GM21515 (cell line): ENCODE results near the gene PFKL.

Experiments used
- ATAC-seq: cut with Tn5 transposase; IDR thresholded peaks from one replicate; pipeline ENCODE4 v1.9.1; 2021; ENCODE audit not compliant: unreplicated experiment

PFKL gene

DNA sequence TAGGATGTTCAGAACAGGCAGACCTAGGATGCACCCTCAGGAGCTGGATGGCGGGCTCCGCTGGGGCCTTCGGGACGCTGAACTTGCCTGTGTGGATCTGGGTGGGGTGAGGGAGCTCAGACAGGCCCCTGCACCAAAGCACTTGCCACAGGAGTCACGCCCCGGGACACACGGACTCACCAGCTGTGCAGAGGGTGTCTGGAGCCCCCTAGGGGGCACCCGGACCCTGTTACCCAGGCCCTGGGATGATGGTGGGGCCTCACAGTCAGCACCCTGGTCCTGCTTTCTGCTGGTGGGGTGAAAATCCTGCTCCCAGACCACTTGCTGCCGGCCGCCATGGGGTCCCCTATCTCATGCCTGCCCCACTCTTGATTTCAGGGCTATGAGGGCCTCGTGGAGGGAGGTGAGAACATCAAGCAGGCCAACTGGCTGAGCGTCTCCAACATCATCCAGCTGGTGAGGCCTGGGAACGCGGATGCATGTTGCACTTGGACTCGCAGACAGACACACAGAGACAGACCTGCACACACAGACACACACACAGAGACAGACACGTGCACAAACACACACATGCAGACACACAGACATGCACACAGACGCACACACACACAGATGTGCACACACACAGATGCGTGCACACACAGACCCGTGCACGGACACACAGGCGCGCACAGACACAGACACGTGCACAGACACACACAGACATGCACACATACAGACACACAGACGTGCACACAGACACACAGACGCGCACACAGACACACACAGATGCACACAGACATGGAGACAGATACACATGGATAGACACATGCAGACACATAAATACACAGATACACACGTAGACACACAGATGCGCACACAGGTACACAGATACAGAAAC lies 11.0 kb downstream of the PFKL start:
- ATAC-seq = no peak

DNA sequence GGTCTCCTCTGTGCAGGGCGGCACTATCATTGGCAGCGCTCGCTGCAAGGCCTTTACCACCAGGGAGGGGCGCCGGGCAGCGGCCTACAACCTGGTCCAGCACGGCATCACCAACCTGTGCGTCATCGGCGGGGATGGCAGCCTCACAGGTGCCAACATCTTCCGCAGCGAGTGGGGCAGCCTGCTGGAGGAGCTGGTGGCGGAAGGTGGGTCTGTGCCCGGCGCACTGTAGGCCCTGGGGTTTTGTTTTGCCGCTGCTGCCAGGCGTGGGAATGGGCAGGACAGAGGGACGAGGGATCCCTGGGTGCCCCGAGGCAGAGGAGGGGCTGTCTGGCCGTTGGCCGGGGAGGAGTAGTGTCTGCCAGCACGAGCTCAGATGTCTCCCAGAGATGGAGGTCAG lies 12.2 kb downstream of the PFKL start:
- no peak for ATAC-seq

DNA sequence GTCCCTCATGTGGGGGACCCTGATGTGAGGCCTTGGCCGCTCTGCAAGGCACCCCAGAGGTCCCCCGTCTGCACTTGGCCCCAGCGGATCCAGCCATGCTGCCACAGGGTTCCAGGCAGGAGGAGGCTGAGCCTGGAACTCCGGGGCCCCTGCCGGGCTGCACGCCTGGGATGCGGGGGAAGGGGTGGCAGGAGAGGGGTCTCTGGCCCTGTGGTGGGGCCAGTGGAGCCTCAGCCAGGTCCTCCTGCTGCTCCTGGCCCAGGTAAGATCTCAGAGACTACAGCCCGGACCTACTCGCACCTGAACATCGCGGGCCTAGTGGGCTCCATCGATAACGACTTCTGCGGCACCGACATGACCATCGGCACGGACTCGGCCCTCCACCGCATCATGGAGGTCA lies 12.9 kb downstream of the PFKL start:
- ATAC-seq = no peak

DNA sequence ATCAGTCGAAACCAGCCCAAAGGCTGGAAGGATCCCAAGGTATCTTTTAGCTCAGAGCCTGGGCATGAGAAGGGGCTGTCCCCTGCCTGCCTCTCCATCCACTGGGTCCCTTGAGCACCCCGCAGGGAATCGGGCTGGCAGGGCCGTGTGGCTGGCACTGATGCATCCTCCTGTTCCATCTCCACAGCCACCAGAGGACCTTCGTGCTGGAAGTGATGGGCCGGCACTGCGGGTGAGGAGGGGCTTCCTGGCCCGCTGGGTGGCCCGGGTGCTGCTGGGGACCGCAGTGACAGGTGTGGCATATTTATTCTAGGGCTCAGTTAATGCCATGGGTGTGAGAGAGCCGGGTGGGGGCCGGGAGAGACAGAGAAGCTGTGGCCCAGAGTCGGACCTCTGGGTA lies 13.6 kb downstream of the PFKL start:
- ATAC-seq = no peak

DNA sequence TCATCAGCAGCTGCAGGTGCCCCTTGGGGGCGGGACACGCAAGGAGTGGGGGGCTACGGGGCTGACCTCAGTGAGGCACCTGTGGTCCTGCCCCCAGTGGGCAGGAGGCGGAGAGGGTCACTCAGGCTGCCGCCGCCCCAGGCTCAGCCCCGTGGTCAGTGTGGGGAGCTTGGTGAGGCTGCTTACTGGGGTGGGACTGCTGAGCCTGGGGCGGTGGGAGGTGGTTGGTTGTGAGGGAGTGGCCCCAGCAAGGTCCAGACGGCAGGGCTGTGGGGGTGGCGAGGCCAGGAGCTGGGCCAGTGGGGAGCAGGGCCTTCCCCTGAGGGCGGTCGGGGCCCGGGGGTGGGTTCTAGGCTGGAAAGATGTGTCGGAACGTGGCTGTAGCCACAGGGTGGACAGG lies 14.3 kb downstream of the PFKL start:
- ATAC-seq = no peak

DNA sequence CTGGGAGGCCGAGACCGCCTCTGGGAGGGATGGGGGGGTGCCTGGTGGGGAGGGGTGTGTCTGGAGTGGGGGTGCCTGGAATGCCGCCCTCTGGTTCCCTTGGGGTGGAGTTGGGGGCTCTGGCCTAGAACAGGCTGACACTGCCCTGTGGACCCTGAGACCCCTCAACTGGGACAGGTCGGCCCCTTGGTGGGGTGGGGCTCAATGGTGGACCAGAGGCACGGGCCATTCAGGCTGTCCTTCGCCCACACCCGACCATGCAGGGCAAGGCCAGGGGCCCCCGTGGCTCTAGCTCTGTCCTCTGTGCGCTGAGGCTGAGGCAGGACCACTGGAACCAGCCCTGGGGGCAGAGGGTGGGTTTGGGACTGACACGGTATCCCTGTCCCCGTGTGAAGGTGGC lies 14.7 kb downstream of the PFKL start:
- no peak for ATAC-seq

DNA sequence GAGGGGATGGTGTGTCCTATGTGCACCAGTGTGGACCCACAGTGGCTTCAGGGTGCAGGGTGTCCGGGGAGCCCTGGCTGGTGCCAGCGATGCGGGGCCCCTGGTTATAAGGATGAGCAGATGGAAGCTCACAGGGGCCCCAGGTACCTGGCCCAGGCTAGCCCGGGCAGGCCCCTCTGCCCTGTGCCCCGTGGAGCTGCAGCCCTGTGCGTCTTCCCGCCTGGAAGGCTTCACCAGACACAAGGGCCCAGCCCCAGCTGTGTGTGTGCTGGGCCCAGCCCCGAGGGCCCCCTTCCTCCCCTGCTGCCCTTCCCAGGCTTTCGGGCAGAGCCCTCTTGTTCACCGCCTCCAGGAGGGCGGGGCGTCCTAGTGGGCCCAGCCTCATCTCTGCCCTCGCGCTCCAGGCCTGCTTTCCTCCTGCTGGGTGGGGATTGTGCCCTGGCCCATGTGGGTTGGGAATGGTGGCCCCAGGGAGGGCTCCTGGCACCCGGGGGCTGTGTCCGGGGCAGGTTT lies 15.9 kb downstream of the PFKL start:
- no peak for ATAC-seq

DNA sequence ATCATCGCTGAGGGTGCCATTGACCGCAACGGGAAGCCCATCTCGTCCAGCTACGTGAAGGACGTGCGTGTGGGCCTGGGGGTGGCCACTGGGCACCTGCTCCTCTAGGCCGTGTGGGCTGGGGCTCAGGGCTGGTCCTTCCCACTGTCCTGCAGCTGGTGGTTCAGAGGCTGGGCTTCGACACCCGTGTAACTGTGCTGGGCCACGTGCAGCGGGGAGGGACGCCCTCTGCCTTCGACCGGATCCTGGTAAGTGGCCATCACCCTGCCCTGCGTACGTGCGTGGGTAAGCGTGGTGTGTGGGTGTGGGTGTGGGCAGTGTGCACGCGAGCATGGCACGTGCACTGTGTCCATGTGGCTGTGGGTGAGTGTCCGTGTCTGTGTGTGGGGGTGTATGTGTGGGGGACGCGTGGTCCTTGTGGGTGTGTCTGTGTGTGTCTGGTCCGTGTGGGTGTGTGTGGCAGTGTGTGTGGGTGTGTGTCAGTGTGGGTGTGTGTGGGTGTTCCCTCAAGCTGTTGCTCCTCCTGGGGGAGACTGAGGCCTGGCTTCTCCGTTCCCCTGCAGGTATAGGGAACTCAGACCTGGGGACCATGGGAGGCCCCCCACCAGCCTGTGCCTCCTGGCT lies 16.5 kb downstream of the PFKL start:
- ATAC-seq = no peak

DNA sequence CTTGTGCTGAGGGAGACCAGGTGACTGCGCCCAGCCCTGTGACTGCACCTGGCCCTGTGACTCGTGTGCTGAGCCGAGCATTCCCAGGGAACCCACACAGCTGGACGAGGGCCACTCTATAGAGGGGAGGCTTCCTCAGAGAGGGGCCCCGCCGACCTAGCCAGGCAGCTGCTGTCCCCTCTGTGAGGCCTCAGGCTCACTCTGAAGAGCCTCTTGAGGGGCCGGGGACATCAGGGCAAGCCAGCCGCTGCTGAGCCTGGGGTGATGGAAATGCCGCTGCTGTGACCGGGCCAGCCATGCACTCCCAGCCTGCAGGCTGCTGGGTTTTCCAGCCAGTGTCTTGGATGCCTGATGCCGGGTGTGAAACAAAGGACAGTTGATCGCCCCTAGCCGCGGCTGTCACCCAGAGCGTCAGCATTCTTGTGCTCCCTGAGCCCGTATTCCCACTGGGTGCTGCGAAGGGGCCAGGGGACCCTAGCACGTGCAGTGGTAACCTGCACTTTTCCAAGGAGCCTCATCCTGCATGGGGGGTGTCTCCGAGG lies 17.5 kb downstream of the PFKL start:
- ATAC-seq = no peak

DNA sequence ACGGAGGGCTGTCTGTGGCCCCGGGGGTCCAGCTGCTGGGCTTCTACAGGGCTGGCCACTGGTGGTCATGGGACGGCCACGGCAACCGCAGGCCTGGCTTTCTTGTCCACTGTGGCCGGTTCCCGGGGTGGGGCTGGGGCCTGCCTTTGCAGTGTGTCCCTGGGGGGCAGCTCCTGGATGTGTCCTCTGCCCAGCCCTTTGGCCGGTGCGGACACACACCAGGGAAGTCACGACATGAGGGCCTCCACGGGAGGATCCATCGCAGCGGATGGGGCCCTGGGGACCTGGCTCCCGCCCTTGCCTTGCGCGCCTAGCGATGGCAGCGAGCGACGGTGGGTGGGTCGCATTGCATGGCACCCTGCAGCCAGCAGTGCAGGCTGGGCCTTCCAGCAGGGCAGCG lies 18.0 kb downstream of the PFKL start:
- ATAC-seq = no peak

DNA sequence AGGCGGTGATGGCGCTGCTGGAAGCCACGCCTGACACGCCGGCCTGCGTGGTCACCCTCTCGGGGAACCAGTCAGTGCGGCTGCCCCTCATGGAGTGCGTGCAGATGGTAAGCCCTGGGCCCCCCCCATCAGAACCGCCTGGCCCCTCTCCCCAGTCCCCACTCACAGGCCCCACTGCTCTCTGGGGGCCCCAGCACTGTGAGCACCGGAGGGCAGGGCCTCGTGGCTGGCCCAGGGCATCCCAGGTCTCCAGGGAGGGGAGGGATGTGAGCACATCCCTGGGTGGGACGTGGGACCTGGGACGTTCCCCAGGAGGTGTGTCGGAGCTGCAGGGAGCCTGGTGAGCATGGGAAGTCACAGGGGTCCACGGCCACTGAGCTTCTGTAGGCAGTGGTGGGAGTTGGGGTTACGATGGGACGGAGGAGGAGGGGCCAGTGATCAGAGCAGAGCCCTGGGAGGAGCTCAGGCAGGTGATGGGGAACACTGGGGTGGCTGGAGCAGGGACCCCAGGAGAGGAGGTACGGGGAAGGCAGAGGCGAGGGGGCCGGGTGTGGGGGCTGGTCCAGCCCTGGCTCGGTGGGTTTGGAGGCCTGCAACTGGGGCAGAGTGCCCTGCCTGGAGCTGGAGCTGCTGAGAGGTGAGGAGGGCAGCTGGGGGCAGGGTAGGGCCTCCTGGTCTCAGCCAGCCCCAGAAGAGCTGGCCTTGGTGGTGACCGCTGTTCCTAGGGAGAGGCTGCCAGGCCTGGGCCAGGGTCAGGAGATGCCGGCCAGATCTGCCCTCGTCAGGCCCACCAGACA lies 18.8 kb downstream of the PFKL start:
- no peak for ATAC-seq

DNA sequence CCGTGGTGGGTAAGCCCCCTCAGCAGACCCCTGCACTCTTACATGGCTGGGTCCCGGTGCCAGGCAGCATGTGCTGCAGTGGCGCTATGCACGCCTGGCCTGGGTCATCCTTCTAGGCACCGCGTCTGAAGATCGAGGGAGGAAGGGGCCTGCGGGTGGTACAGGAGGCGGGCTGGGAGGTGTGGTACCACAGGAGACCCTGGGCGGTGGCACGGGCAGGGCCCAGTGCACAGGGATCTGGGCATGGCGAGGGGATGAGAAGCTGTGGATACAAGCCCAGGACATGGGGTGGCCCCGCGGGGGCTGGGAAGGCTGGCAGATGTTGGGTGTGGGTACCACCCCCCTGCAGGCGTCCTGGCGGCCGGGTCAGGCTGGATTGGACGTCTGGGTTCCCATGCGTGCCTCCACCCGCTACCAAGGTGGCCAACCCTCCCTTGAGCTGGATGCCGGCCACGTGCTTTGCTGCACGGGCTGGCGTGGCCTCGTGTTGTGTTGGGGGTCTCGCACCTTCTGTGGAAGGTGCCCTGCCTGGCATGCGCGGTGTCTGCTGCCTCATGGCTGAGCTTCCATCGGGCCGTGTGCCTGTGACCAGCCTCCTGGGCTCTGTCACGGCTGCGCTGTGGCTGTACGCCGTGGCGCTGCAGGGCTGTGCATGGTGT lies 19.7 kb downstream of the PFKL start:
- ATAC-seq = no peak

DNA sequence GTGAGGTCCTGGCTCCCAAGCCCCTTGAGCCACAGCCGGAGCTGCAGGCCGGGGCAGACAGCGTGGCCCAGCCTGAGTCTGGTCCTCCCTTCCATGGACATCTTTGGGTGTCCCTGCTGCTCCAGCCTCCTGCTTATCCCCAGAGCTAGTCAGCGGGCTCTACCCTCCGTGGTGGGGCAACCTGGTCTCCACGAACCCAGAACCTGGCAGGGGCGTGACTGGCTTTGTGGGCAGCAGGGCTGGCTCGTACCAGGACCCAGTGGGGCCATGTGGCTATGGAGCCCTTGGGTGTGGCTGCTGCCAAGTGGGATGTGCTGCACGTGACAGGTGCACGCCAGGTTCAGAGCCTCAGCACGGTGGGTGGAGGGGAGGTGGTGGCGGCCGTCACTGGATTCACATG lies 21.0 kb downstream of the PFKL start:
- ATAC-seq = no peak

DNA sequence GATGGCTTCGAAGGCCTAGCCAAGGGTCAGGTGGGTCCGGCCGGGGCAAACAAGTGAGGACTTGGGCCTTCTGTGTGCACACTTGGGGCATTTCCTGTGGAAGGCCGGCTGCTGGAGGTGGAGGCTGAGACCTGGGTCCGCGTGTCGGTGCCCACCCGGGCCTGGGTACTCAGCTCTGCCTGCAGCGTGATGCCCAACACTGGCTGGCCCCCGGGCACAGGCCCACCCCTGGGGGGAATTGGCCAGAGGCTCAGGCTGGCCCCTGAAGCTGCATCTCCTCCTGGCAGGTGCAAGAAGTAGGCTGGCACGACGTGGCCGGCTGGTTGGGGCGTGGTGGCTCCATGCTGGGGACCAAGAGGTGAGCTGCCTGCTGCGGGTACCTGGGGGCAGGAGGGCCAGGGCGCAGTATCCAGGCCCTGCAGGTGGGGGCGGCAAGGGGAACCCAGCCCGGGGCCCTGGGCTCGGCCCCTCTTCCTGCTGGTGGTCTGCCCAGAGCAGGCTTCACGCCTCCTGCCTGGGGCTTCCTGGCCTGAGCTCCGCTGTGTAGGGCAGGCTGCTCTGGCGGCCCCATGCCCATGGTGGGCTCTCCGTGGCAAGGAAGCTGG lies 22.1 kb downstream of the PFKL start:
- no peak for ATAC-seq

DNA sequence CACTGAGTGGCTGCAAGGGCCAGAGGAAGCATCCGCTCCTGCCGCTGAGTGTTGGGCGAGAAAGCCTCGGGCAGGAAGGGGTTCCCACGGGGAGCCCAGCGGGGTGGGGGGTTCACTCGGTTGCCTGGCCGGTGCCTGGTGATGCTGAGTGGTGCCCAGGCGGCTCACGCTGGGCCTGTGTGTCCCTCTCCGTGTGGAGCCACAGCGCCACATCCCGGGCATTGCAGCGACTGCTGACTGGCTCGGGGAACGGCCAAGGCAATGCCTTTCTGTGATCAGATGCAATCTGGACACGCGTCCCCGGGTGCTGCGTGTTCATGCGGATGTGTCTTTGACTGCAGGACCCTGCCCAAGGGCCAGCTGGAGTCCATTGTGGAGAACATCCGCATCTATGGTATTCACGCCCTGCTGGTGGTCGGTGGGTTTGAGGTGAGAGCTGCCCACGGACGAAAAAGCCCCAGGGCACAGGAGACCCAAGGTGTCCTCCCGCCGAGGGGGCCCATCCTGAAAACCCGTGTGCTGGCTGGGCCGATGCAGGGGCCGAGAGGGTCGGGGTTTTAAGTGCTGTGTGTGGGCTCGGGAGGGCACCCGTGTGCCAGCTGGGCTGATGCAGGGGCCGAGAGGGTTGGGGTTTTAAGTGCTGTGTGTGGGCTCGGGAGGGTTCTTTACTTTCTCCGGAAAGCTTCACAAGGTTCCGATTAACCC lies 22.9 kb downstream of the PFKL start:
- no peak for ATAC-seq

DNA sequence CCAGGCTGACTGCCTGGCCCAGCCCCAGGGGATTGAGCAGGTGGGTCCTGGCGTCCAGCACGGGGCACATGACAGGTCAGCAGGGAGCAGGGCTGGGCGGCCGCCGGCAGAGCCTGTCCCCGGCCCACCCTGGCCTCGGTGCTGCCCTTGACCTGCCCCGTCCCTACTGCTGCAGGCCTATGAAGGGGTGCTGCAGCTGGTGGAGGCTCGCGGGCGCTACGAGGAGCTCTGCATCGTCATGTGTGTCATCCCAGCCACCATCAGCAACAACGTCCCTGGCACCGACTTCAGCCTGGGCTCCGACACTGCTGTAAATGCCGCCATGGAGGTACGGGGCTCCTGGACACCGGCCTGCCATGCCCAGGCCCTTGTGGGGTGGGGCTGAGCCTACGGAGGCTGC lies 23.7 kb downstream of the PFKL start:
- no peak for ATAC-seq

DNA sequence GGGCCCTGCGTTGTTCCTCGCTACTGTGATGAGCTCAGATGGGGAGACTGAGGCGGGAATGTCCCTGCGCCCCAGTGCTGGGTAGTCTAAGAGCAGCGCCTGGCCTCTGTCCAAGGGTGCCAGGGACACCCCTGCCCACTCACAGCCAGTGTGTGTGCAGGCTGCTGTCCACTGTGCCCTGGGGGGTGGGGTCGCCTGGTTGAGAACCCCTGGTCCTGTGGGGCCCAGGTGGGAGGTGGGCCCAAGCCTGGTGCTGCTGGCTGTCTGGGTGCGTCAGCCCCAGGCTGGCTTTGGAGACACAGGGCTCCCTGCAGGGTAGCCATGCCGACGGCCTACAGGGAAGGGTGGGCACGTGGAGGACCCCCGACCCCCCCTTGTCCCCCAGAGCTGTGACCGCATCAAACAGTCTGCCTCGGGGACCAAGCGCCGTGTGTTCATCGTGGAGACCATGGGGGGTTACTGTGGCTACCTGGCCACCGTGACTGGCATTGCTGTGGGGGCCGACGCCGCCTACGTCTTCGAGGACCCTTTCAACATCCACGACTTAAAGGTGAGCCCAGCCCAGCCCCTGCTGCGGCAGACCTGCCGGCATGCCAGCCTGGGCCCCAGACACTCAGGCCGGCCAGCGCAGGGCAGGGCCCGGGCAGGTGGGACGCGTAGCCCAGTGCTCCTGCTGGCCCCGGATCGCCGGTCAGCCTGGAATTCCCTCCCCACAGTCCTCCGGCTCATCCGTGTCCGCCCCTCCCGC lies 24.4 kb downstream of the PFKL start:
- no peak for ATAC-seq

DNA sequence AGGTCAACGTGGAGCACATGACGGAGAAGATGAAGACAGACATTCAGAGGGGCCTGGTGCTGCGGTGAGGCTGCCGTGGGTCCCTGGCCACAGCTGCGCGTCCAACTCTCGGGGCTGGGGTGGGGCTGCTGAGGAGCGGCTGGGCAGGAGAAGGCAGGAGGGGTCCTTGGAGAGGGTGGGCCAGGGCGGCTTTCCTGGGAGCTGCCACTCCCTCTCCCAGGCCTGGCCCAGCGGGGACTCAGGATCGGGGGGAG lies 24.9 kb downstream of the PFKL start:
- no peak for ATAC-seq
